Neuronal stem cell (in vitro differentiated cells): ENCODE results near the gene CDH18.
A peak's percentile ranks its signal among the peaks of the same experiment; 100 is the strongest.

ENCODE experiments used
- DNase-seq: peaks from one replicate; pipeline ENCODE4 v3.0.0-alpha.2; 2013; ENCODE audit warnings: low spot score
- H2AFZ ChIP-seq: one replicate; pipeline ENCODE4 v1.6.1; 2013; ENCODE audit warnings: mild to moderate bottlenecking, low read length, inconsistent platforms
- H2AK5ac ChIP-seq: 2 replicates; pipeline ENCODE4 v1.6.1; 2013; ENCODE audit warnings: low read depth, mild to moderate bottlenecking, inconsistent platforms, low read length, moderate library complexity, mixed read lengths
- H2BK120ac ChIP-seq: 2 replicates; pipeline ENCODE4 v1.6.1; 2013; ENCODE audit warnings: low read depth, mild to moderate bottlenecking, inconsistent platforms, low read length, moderate library complexity, mixed read lengths
- H2BK12ac ChIP-seq: one replicate; pipeline ENCODE4 v1.6.1; 2013; ENCODE audit warnings: low read length, inconsistent platforms
- H2BK15ac ChIP-seq: 2 replicates; pipeline ENCODE4 v1.6.1; 2013; ENCODE audit warnings: mild to moderate bottlenecking, low read length, inconsistent platforms, mixed read lengths
- H2BK5ac ChIP-seq: one replicate; pipeline ENCODE4 v1.6.1; 2013; ENCODE audit warnings: inconsistent platforms, mild to moderate bottlenecking, low read length, moderate library complexity
- H3K14ac ChIP-seq: one replicate; pipeline ENCODE4 v1.6.1; 2013; ENCODE audit warnings: low read length, inconsistent platforms
- H3K18ac ChIP-seq: 2 replicates; pipeline ENCODE4 v1.6.1; 2013; ENCODE audit warnings: low read length, inconsistent platforms
- H3K23ac ChIP-seq: 2 replicates; pipeline ENCODE4 v1.6.1; 2013; ENCODE audit warnings: low read depth, mild to moderate bottlenecking, mixed read lengths, low read length, inconsistent platforms; ENCODE audit not compliant: poor library complexity
- H3K27ac ChIP-seq: replicated peaks from 3 replicates; pipeline ENCODE4 v1.5.1; 2013; ENCODE audit warnings: low read length, inconsistent platforms
- H3K27me3 ChIP-seq, 3 experiments: 2 replicates each; pipeline ENCODE4 v1.6.1; 2013; ENCODE audit warnings: low read length in 3 of 3, mild to moderate bottlenecking in 2 of 3, inconsistent platforms in 1 of 3, low read depth in 1 of 3, mixed read lengths in 1 of 3, moderate library complexity in 1 of 3; ENCODE audit not compliant: control insufficient read depth in 3 of 3, insufficient read depth in 3 of 3
- H3K36me3 ChIP-seq, 2 donors: replicated peaks in 1 of 2; 2 replicates each; pipeline ENCODE4 v1.6.1; 2013; ENCODE audit warnings: low read length in 2 of 2; ENCODE audit not compliant: control insufficient read depth in 2 of 2, insufficient read depth in 2 of 2
- H3K4ac ChIP-seq: 2 replicates; pipeline ENCODE4 v1.6.1; 2013; ENCODE audit warnings: inconsistent platforms, mild to moderate bottlenecking, low read length, moderate library complexity
- H3K4me1 ChIP-seq, 2 donors: 1 replicate in 1 of 2; 2 replicates in 1 of 2; pipeline ENCODE4 v1.6.1; 2013; ENCODE audit warnings: low read length in 2 of 2, low read depth in 1 of 2; ENCODE audit not compliant: control insufficient read depth in 2 of 2, insufficient read depth in 1 of 2
- H3K4me2 ChIP-seq: one replicate; pipeline ENCODE4 v1.6.1; 2013; ENCODE audit warnings: mild to moderate bottlenecking, low read length, inconsistent platforms; ENCODE audit not compliant: insufficient read depth, poor library complexity, severe bottlenecking
- H3K4me3 ChIP-seq, 2 donors: 2 replicates each; pipeline ENCODE4 v1.5.1; 2013; ENCODE audit warnings: low read length in 2 of 2, mild to moderate bottlenecking in 2 of 2, inconsistent platforms in 1 of 2, moderate library complexity in 1 of 2
- H3K79me1 ChIP-seq: one replicate; pipeline ENCODE4 v1.6.1; 2013; ENCODE audit warnings: low read depth, mild to moderate bottlenecking, inconsistent platforms, low read length, moderate library complexity
- H3K9ac ChIP-seq: one replicate; pipeline ENCODE4 v1.6.1; 2013; ENCODE audit warnings: mild to moderate bottlenecking, low read depth, low read length, inconsistent platforms; ENCODE audit not compliant: poor library complexity
- H3K9me3 ChIP-seq, 2 donors: replicated peaks in 1 of 2; 2 replicates each; pipeline versions ENCODE3 to v1.6.1; 2013; ENCODE audit warnings: low read length in 2 of 2, mild to moderate bottlenecking in 2 of 2, inconsistent platforms in 1 of 2, low read depth in 1 of 2, mixed read lengths in 1 of 2, moderate library complexity in 1 of 2; ENCODE audit not compliant: control insufficient read depth in 2 of 2, insufficient read depth in 1 of 2
- H4K8ac ChIP-seq: one replicate; pipeline ENCODE4 v1.6.1; 2013; ENCODE audit warnings: low read depth, mild to moderate bottlenecking, inconsistent platforms, low read length, moderate library complexity
- H4K91ac ChIP-seq: one replicate; pipeline ENCODE4 v1.6.1; 2013; ENCODE audit warnings: low read length, low read depth, mild to moderate bottlenecking, inconsistent platforms; ENCODE audit not compliant: poor library complexity
- WGBS, 2 donors: extraction: QIAGEN DNeasy Blood & Tissue Kit; methylation state at CpG; one replicate each; pipeline ENCODE4 v1.1.7; 2013; ENCODE audit warnings: missing lambda C conversion rate in 2 of 2, mixed read lengths in 1 of 2; ENCODE audit not compliant: insufficient read length in 2 of 2, insufficient replicate concordance in 1 of 2; ENCODE audit errors: extremely low coverage in 2 of 2; 5-methylcytosine and 5-hydroxymethylcytosine counted together

CDH18 gene

GRCh38 chr5:19927919-19928318, 60.1 kb downstream of the CDH18 start:
- H2BK12ac ChIP-seq: no peak overlapping the region
- no peak overlapping the region for H4K91ac ChIP-seq
- no peaks in the 10 kb centered on the region for H3K27me3 ChIP-seq
- H3K79me1 ChIP-seq: no peaks in the 10 kb centered on the region
- H3K4me3 ChIP-seq: no peak overlapping the region
- no peak overlapping the region for H3K4me2 ChIP-seq
- H3K9me3 ChIP-seq: no peaks in the 10 kb centered on the region
- H3K4ac ChIP-seq: no peak overlapping the region
- no peak overlapping the region for H4K8ac ChIP-seq
- no peak overlapping the region for H2AFZ ChIP-seq
- H3K27ac ChIP-seq: no peak overlapping the region
- no peak overlapping the region for H3K9ac ChIP-seq
- H2BK15ac ChIP-seq: no peak overlapping the region
- H3K4me1 ChIP-seq: peaks cover 0 to 34% of the 10 kb centered on the region in 2 donors
- no peak overlapping the region for H3K23ac ChIP-seq
- no peak overlapping the region for H2BK120ac ChIP-seq
- no CpG with 5 or more reads among the region's 3 CpGs for WGBS, 2 donors
- no peak overlapping the region for H2AK5ac ChIP-seq
- no peak overlapping the region for H3K18ac ChIP-seq
- no peaks in the 10 kb centered on the region for H3K36me3 ChIP-seq
- H3K14ac ChIP-seq: no peak overlapping the region
- peak; percentile 11 for DNase-seq
- no peak overlapping the region for H2BK5ac ChIP-seq

- H2AFZ ChIP-seq: no peak overlapping the region
- no peak overlapping the region for H3K9ac ChIP-seq
- H2BK12ac ChIP-seq: no peak overlapping the region
- no peaks in the 10 kb centered on the region for H3K36me3 ChIP-seq
- no peak overlapping the region for H3K4ac ChIP-seq
- no peak overlapping the region for H4K8ac ChIP-seq
- no peaks in the 10 kb centered on the region for H3K9me3 ChIP-seq
- H3K27ac ChIP-seq: no peak overlapping the region
- no CpG with 5 or more reads among the region's 2 CpGs for WGBS, 2 donors
- H3K4me2 ChIP-seq: no peak overlapping the region
- H3K23ac ChIP-seq: no peak overlapping the region
- no peaks in the 10 kb centered on the region for H3K79me1 ChIP-seq
- H4K91ac ChIP-seq: no peak overlapping the region
- H2AK5ac ChIP-seq: no peak overlapping the region
- H2BK120ac ChIP-seq: no peak overlapping the region
- H2BK15ac ChIP-seq: no peak overlapping the region
- H3K4me3 ChIP-seq: no peak overlapping the region
- DNase-seq: no peak
- no peaks in the 10 kb centered on the region for H3K27me3 ChIP-seq
- no peak overlapping the region for H3K14ac ChIP-seq
- H3K4me1 ChIP-seq: peaks cover 0 to 34% of the 10 kb centered on the region in 2 donors
- no peak overlapping the region for H2BK5ac ChIP-seq
- no peak overlapping the region for H3K18ac ChIP-seq
Measured at GRCh38 chr5:19927170-19927569, 60.8 kb downstream of the CDH18 start.

DNA sequence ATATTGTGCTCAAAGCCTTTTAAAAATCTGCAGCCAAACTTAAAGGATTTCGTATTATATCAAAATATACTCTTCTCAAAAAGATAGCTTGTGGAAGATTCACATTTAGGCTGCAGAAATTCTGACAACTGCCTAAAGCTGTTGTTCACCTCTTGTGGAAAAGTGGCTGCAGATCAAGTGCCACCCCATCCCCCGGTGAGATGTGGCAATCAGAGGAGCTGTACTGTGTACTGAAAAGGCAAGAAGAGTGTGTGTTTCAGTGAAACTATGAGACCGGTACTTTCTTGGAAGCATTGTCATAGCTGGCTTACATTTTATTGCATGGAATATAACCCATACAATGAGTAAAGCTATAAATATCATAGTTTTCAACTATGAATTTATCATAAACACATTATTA, 64.3 kb downstream of the CDH18 start:
- Histone ChIP-seq H3K27ac (no peak overlapping the region), H3K18ac (no peak overlapping the region), H3K36me3 (no peaks in the 10 kb centered on the region), H4K8ac (no peak overlapping the region), H2BK120ac (no peak overlapping the region), H3K4me2 (no peak overlapping the region), H3K14ac (no peak overlapping the region), H3K4ac (no peak overlapping the region), H2BK15ac (no peak overlapping the region), H3K79me1 (no peaks in the 10 kb centered on the region), H3K9ac (no peak overlapping the region), H3K9me3 (no peaks in the 10 kb centered on the region), H2BK12ac (no peak overlapping the region), H2AFZ (no peak overlapping the region), H4K91ac (no peak overlapping the region), H2BK5ac (no peak overlapping the region), H3K27me3 (no peaks in the 10 kb centered on the region), H3K23ac (no peak overlapping the region), H3K4me1 (peaks cover 0 to 17% of the 10 kb centered on the region in 2 donors), H2AK5ac (no peak overlapping the region), H3K4me3 (no peak overlapping the region)
- WGBS, 2 donors: no CpG with 5 or more reads among the region's 3 CpGs
- DNase-seq: no peak

DNA sequence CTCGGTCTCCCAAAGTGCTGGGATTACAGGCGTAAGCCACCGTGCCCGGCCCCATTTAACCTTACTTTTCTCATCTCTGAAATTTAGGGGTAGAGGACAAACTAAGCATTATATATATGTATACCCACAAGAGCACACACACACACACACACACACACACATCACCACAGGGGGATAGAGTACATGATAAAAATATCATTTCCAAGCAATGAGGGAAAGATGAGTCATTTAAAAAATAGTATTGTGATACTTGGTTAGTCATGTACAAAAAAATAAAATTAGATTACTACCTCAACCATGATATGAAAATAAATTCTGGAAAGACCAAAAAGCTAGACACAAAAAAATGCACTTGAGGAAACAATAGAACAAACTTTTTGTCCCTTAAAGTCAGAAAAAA, 67.2 kb downstream of the CDH18 start:
- Histone ChIP-seq H3K14ac (no peak overlapping the region), H3K27ac (no peak overlapping the region), H4K91ac (no peak overlapping the region), H2AK5ac (no peak overlapping the region), H2BK5ac (no peak overlapping the region), H3K23ac (no peak overlapping the region), H2BK12ac (no peak overlapping the region), H3K27me3 (no peaks in the 10 kb centered on the region), H3K4me1 (peaks cover 0 to 4% of the 10 kb centered on the region in 2 donors), H4K8ac (no peak overlapping the region), H2AFZ (no peak overlapping the region), H3K9ac (no peak overlapping the region), H3K4me3 (no peak overlapping the region), H2BK120ac (no peak overlapping the region), H2BK15ac (no peak overlapping the region), H3K36me3 (no peaks in the 10 kb centered on the region), H3K79me1 (no peaks in the 10 kb centered on the region), H3K18ac (no peak overlapping the region), H3K4me2 (no peak overlapping the region), H3K4ac (no peak overlapping the region), H3K9me3 (no peaks in the 10 kb centered on the region)
- no peak for DNase-seq
- WGBS, 2 donors: no CpG with 5 or more reads among the region's 4 CpGs
